GM12865 (cell line): ENCODE data around the gene FOXP1.
A peak's percentile ranks its signal among the peaks of the same experiment; 100 is the strongest.

Experiments
- DNase-seq: peaks from one replicate; pipeline ENCODE4 v3.0.0; 2010; ENCODE audit warnings: low read depth
- H3K4me3 ChIP-seq: 2 replicates; pipeline ENCODE4 v1.5.1; 2011; ENCODE audit warnings: mild to moderate bottlenecking, low read depth, low read length, control low read depth
- TF ChIP-seq, protein P1 (sequence below): IDR thresholded peaks from 2 replicates; pipeline ENCODE4 v1.5.1; 2011; ENCODE audit warnings: low read length, control low read depth, low read depth, inconsistent platforms; ENCODE audit not compliant: insufficient read depth; ENCODE audit errors: missing control alignments

FOXP1 gene

DNA sequence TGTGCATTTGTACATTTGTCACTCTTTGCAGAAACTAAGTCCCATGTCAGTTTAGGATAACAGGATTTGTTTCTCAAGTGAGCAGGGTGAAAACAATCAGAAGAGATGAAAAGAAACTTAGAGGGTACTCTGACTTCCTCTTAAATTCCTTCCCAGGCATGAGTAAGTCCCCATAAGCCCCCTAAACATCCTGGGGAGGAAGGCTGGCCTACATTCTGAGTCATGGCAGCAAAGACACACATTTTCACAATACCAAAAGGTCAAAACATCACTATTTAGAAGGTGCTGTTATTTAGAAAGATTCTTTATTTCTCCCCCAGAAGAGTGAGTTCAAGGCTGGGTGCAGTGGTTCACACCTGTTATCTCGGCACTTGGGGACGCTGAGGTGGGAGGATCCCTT, 7.6 kb upstream of the FOXP1 start:
- H3K4me3 ChIP-seq, result no peak overlapping the region
- TF ChIP-seq, protein P1, sequence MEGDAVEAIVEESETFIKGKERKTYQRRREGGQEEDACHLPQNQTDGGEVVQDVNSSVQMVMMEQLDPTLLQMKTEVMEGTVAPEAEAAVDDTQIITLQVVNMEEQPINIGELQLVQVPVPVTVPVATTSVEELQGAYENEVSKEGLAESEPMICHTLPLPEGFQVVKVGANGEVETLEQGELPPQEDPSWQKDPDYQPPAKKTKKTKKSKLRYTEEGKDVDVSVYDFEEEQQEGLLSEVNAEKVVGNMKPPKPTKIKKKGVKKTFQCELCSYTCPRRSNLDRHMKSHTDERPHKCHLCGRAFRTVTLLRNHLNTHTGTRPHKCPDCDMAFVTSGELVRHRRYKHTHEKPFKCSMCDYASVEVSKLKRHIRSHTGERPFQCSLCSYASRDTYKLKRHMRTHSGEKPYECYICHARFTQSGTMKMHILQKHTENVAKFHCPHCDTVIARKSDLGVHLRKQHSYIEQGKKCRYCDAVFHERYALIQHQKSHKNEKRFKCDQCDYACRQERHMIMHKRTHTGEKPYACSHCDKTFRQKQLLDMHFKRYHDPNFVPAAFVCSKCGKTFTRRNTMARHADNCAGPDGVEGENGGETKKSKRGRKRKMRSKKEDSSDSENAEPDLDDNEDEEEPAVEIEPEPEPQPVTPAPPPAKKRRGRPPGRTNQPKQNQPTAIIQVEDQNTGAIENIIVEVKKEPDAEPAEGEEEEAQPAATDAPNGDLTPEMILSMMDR, result no peak
- DNase-seq, result no peak

DNA sequence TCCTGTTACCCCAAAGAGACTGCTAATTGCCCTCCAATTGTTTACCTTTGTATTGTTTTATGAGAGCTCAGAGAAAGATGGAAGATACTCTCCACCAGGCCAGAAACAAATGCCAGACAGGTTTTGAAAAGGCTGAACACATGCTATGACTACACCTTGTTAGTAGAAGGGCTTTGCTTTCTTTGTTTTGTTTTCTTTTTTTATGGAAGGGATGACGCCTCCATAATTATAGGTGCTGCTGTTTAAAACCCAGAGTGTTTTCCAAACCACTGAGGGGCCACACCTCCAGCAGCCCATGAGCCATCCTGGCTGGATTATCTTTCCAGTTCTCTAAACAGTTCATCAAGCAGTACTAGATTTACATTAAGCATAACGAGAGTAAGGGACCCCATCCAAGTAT, 5.6 kb upstream of the FOXP1 start:
- TF ChIP-seq, protein P1, result no peak
- DNase-seq, result no peak
- H3K4me3 ChIP-seq, result no peak overlapping the region

DNA sequence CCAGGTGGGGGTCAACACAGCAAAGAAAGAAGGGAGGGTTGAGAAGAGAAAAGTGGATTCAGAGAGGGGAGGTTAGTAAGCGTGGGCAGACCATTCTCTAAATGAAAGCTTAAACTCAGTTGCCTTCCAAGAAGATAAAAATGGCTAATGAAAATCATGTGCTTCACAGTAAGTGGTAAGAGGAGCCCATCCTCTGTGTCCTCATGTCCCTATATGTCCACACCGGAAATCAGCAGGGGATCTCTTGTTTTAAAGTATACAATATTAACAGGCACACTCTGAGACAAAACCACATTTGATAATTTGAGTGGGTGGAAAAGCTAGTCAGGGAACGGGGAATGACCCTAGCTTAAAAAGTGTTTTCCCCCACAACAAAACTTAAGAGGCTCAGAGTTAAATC, 4.4 kb upstream of the FOXP1 start:
- H3K4me3 ChIP-seq, result no peak overlapping the region
- no peak for DNase-seq
- TF ChIP-seq, protein P1, result no peak

DNA sequence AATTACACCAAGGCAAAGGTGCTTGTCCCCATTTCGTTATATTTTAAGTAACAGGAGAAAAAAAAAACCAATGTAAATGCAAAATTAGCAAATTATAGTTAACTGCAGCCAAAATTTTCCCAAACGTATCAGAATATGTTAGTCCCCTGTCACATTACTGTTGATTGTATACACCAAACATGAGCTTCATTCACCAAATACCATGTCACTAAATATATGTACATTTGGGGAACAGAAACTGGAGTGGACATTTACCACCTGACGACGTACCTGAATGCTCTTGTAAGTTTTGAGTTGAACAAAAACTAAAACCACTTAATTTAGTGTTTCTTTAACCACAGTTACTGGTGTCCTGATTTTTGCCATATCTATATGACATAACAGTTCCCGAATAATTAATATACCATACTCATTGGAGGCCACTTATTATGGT, 3.3 kb upstream of the FOXP1 start:
- no peak for DNase-seq
- no peak overlapping the region for H3K4me3 ChIP-seq
- TF ChIP-seq, protein P1, result no peak

DNA sequence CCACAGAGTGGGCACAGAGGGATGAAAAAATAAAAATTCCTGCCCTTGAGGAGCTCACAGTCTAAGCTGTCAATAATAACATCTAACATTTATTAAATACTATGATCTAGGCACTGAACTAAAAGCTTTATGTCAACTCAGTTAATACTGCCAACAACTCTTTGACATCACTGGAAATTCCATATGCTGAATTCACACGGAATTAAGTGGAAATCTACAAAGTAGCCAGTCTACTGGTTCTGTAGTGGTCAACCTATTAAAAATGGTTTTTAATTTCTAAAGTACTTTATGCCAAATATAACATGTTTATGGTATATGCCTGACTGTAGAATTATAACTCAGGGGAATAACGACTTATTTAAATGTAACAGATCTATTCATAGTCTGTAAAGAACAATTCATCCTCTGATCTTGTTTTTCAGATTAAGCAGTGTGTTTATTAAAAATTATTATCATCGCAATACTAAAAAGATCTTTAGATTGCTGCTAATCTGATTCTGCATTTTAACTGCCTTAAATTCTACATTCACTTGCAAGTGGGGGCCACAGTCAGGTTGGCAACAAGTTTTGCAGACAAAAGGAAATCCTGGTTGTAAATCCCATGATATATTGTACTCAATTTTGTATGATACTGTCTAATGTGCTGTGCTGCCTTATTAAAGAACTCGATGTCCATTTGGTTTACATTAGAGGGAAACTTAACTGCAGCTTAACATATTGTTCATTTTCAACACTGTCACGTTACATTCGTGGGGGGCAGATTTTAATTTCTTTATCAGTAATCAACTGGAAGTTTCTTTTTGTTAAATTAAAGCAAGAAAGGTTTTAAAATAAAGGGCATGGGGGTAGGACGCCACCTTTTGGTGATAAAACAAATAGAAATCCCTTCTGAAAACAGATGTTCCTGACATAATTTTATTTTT, 2.6 kb upstream of the FOXP1 start:
- TF ChIP-seq, protein P1, result peak; percentile 42
- DNase-seq, result peak; percentile 29
- H3K4me3 ChIP-seq, result no peak overlapping the region

DNA sequence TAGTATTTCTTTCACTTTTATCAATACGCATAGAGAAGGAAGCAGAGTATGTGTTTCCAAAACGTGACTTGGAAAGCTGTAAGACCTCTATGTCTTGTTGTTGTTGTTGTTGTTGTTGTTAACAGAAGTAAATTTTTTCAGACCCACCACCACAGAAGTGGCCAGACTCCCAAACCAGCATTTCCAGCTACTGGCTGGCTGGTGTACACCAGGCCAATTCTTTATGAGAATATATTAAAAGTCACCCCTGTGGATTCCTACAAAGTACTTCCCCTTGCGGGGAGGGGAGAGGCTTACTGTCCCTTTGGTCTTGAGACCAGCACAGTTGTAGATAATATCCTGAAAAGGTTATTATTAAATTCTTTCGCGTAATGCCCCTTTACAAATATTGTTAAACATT, 1.6 kb upstream of the FOXP1 start:
- TF ChIP-seq, protein P1, result no peak
- H3K4me3 ChIP-seq, result no peak overlapping the region
- no peak for DNase-seq
